Ishikawa (cell line): ENCODE data around the gene ADCY9.

ENCODE experiments used
- CEBPB ChIP-seq: IDR thresholded peaks from 2 replicates; pipeline ENCODE4 v1.6.1; 2012
- CREB1 ChIP-seq: IDR thresholded peaks from 2 replicates; pipeline ENCODE4 v1.6.1; 2012; ENCODE audit warnings: low read depth
- EGR1 ChIP-seq: IDR thresholded peaks from 2 replicates; pipeline ENCODE4 v1.6.1; 2012
- EP300 ChIP-seq: IDR thresholded peaks from 2 replicates; pipeline ENCODE4 v1.6.1; 2012; ENCODE audit warnings: borderline replicate concordance
- FOXM1 ChIP-seq: IDR thresholded peaks from 2 replicates; pipeline ENCODE4 v1.6.1; 2012; ENCODE audit warnings: low read depth, borderline replicate concordance
- MAX ChIP-seq: IDR thresholded peaks from 2 replicates; pipeline ENCODE4 v1.6.1; 2012
- NFIC ChIP-seq: IDR thresholded peaks from 2 replicates; pipeline ENCODE4 v1.6.1; 2012
- RAD21 ChIP-seq: IDR thresholded peaks from 2 replicates; pipeline ENCODE4 v1.6.1; 2012; ENCODE audit warnings: low read depth
- REST ChIP-seq: IDR thresholded peaks from 2 replicates; pipeline ENCODE4 v1.6.1; 2012; ENCODE audit warnings: low read depth, mild to moderate bottlenecking
- TAF1 ChIP-seq: IDR thresholded peaks from 2 replicates; pipeline ENCODE4 v1.6.1; 2012; ENCODE audit warnings: low read depth, mild to moderate bottlenecking
- TCF12 ChIP-seq: IDR thresholded peaks from 2 replicates; pipeline ENCODE4 v1.6.1; 2012; ENCODE audit warnings: low read depth
- TEAD4 ChIP-seq: IDR thresholded peaks from 2 replicates; pipeline ENCODE4 v1.6.1; 2012
- USF1 ChIP-seq: IDR thresholded peaks from 2 replicates; pipeline ENCODE4 v1.6.1; 2012
- YY1 ChIP-seq: IDR thresholded peaks from 2 replicates; pipeline ENCODE4 v1.6.1; 2012; ENCODE audit warnings: low read depth
- ZBTB7A ChIP-seq: IDR thresholded peaks from 2 replicates; pipeline ENCODE4 v1.6.1; 2012; ENCODE audit warnings: low read depth

The ADCY9 gene

GRCh38 chr16:4139968-4140367, 23.7 kb upstream of the ADCY9 start:
- no peak for TF ChIP-seq EP300
- no peak for TF ChIP-seq RAD21
- no peak for TF ChIP-seq YY1
- TF ChIP-seq NFIC = no peak
- no peak for TF ChIP-seq CEBPB
- no peak for TF ChIP-seq ZBTB7A
- TF ChIP-seq EGR1 = no peak
- no peak for TF ChIP-seq FOXM1
- no peak for TF ChIP-seq MAX
- TF ChIP-seq REST = no peak
- TF ChIP-seq TCF12 = no peak
- TF ChIP-seq USF1 = no peak
- TF ChIP-seq CREB1 = no peak
- TF ChIP-seq TEAD4 = no peak
- TF ChIP-seq TAF1 = no peak

GRCh38 chr16:4138713-4139112, 22.5 kb upstream of the ADCY9 start:
- TF ChIP-seq CEBPB = 0 out of 2 replicates have a peak, but pooled peaks have one; percentile 13
- TF ChIP-seq RAD21 = no peak
- no peak for TF ChIP-seq FOXM1
- no peak for TF ChIP-seq NFIC
- no peak for TF ChIP-seq TEAD4
- TF ChIP-seq EP300 = no peak

- TF ChIP-seq USF1 (no peak), TAF1 (no peak), MAX (no peak), ZBTB7A (no peak), TEAD4 (no peak), REST (no peak), FOXM1 (no peak)
These were observed 21.2 kb upstream of the ADCY9 start for GRCh38 chr16:4137438-4137837.

- TF ChIP-seq EGR1 (no peak), REST (no peak), CREB1 (peak; percentile 67), MAX (peak; percentile 96), RAD21 (peak; percentile 35; the same call in 1 of the 2 replicates), EP300 (peak; percentile 88), USF1 (peak; percentile 92), CEBPB (peak; percentile 38; the same call in 1 of the 2 replicates), NFIC (peak; percentile 85), YY1 (peak; percentile 74), ZBTB7A (no peak), FOXM1 (peak; percentile 74; the same call in 1 of the 2 replicates), TCF12 (peak; percentile 93), TAF1 (peak; percentile 30; the same call in 1 of the 2 replicates), TEAD4 (peak; percentile 99)
These were observed 20.1 kb upstream of the ADCY9 start for GRCh38 chr16:4136229-4136813.
